SHP77 (cell line): ENCODE data around the gene CHTOP.

Source experiments
- DNase-seq, 2 experiments: peaks; one replicate each; lab custom pipeline; 2025; lab: John Stamatoyannopoulos, UW

CHTOP gene

DNA sequence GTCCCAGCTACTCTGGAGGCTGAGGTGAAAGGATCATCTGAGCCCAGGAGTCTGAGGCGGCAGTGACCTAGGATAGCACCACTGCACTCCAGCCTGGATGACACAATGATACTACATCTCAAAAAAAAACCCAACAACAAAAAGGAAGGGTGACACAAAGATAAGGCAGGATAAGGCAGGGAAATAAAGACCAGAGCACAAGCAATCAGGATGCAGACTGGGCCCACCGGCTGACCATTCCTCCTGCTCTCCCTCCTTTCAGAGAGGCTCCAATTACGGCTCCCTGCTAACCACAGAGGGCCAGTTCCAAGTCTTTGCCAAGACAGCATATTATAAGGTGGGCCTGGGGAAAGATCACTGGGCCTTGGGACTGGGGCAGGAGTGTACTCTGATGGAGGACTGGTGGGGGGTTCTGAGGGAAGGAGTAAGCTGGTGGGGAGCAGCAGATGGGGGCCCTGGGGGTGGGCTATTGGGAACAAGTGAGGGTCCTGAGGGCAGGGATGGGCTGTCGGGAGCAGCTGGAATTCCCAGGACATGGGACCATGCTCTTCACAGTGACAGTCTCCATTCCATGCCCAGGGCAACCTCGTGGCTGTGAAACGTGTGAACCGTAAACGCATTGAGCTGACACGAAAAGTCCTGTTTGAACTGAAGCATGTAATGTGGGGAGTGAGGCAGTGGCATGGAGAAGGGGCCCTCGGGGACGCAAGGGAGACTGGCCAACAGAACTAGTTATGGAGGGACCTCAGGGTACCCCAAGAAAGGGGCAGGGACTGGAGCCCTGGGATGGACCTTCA lies 51.9 kb downstream of the CHTOP start:
- DNase-seq = no peak

DNA sequence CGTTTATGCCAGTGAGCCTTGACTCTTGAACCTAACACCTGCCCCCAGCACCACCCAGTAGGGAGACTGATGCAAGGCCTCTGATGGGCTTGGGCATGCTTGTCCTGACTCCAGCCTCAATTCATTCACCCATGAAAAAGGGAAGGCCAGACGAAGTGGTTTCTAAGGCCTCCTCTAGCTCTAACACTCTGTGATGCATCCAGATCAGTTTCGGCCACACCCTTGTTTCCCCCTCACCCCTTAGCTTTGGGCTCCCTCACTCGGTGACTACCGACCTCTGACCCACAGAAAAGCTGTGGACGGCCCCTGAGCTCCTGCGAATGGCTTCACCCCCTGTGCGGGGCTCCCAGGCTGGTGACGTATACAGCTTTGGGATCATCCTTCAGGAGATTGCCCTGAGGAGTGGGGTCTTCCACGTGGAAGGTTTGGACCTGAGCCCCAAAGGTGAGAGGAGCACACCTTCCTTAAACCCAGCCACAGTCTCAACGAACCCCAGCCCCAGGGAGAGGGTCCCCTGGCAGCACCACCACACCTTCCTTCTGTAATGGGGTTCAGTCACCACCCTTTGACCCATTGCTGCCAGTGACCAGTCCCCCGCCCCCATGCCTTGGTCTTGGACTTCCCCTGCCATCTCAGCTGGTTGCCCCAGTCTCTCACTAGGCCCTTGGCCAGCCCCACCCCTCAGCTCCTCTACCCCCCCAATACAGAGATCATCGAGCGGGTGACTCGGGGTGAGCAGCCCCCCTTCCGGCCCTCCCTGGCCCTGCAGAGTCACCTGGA lies 53.7 kb downstream of the CHTOP start:
- no peak for DNase-seq

DNA sequence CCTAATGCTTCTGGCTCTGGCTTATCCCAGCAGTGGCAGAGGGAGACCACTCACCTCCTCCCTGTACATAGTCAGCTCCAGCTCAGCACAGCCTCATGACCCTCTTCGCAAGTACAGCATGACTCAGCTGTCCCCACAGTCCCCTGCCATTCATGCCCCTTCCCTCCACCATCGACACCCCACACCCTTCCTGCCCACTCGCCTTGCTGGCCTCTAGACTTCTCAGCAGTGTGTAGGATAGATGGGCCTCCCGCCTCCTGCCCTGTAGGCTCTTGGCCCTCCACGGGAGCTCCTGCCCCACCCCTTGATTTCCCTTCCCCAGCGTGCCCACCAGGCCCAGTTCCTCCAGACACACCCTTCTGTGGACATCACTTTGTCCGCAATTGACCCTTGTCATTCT lies 54.4 kb downstream of the CHTOP start:
- DNase-seq = no peak

DNA sequence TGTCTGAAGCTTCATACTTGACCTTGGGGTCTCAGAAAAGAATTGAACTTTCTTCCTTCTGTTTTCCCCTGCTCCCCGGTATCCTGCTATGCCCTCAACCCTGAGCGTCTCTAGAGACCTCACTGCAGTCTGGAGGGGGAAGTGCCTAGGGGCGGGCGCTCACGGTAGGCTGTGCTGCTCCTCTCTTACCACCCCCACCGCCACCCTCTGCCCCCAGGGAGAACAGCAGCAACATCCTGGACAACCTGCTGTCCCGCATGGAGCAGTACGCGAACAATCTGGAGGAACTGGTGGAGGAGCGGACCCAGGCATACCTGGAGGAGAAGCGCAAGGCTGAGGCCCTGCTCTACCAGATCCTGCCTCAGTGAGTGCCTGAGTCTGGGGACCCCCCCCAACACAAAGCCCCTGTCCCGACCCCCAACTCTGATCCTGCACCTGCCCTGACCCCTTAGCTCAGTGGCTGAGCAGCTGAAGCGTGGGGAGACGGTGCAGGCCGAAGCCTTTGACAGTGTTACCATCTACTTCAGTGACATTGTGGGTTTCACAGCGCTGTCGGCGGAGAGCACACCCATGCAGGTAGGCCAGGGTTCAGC lies 55.0 kb downstream of the CHTOP start:
- DNase-seq = no peak

DNA sequence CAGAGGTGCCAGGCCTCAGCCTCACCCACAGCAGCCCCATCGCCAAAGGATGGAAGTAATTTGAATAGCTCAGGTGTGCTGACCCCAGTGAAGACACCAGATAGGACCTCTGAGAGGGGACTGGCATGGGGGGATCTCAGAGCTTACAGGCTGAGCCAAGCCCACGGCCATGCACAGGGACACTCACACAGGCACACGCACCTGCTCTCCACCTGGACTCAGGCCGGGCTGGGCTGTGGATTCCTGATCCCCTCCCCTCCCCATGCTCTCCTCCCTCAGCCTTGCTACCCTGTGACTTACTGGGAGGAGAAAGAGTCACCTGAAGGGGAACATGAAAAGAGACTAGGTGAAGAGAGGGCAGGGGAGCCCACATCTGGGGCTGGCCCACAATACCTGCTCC lies 59.6 kb downstream of the CHTOP start:
- DNase-seq = no peak
